ENCODE measurements around the gene ATM.
"Not testable (repeated sequence)": the region's sequence is repeated elsewhere in the genome, so short reads cannot be mapped to it uniquely, and the experiment has no call there.

ATM gene

DNA sequence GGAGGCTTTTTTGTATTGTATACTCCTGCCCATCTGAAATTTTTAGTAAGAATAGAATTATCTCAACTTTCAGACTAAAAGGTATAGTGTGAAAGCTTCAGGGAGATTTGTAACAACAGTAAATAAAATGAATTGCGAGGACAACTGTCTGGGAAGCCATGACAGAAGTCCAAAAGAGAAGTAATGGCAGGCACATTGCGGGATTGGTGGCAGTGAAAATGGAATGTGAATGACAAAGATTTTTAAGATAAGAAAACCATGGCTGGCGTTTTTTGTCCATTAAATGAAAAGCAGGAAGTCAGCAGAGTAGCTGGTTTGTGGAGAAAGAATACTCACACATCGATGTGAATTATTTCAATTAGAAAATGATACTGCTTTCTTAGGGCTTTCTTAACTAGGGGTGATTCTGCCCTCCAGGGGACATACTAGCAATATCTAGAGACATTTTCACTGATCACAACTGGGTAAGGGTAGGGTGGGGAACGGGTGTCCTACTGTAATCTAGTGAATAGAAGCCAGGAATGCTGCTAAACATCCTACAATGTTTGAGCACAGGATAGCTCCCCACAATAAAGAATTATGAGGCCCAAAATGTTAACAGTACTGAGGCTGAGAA, 2.0 kb upstream of the ATM start:
- no peak for DNase-seq (ENCODE audit: low read depth in 3 of 3)

DNA sequence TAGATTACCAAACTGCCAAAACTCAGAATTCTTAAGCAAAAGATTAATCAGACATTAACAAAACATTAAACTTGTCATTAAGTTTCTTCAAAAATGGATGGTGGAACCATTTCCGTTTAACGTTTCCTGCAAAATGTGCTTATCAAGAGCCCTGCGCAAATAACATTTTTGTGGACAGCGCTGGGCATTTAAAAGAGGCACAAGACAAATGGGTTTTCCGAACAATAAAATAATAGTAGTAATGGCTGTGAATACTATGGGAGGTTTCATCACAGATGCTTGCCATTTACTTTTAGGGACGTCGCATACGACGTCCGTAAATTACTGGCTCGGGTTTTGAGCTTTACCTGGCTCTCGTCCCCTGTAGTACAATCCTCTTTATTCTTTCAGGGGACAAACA, 1.5 kb upstream of the ATM start:
- DNase-seq (ENCODE audit: low read depth in 3 of 3), result no peak

DNA sequence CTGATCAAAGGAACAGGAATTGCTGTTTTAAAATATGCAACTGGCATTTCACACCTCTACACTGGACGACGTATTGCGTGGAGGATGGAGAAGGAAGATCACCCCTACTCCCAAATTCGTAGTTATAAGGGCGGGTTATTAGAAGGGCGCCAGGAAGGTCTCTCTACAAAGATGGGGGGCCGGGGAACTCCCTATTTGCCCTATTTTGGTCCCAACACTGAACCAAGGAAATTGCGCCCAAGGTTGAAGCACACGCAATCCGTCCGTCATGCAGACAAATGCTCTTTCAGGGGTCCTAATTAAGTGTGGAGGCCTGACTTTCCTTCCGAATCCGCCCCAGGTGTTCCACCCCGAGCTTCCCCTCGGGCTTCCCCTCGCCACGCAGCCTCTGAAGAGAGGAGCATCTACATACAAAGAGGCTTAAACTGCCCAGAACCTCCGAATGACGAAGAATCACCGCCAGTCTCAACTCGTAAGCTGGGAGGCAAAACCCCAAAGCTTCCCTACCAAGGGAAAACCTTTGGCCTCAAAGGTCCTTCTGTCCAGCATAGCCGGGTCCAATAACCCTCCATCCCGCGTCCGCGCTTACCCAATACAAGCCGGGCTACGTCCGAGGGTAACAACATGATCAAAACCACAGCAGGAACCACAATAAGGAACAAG, 825 bp upstream of the ATM start:
- DNase-seq (ENCODE audit: low read depth in 3 of 3), result no peak

DNA sequence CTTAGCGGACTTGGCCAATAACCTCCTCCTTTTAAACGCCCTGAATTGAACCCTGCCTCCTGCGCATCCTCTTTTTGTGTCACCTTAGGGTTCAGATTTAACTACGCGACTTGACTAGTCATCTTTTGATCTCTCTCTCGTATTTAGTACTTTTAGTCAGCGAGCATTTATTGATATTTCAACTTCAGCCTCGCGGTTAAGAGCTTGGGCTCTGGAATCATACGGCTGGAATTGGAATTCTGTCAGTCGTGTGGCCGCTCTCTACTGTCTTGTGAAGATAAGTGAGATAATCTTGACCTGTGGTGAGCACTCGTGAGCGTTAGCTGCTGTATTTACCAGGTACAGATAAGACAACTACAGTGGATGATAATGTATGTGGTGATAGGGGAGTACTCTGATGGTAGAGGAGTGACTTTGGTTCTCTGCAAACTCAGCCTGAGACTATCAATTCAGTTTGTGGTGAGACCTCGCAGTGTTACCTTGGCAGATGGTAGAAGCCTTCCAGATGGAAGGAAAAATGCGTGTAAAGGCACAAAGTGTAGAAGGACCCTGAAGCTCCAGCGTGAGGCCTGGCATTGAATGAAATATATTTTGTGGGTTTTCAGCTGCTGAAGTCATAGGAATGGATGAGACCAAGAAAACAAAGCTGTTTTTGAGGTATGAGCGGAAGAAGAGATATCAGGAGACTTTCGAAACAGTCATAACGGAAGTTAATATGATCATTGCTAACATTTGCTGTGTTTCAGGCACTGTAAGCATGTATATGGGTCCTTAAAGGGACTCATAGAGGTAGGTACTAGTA, 682 bp downstream of the ATM start:
- peak in 1 of 3 experiments; percentile 36 for DNase-seq (ENCODE audit: low read depth in 3 of 3)

DNA sequence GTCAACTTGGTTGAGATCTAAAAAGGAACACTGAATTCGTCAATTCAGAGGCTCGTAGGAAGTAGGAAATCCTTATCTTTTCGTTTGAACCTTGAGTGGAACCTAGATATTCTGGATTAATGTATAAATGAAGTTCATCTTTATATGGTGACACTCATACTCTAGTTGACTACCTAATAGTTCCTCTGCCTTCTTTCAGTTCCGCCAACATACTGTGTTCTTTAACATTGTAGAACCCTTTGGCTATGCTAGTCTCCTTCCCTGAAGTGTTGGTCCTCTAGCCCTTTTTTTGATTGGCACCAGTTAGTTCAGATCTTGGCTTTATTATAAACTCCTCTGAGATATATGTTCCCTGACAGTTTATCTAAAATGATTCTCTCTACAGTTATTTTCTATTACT, 1.5 kb downstream of the ATM start:
- DNase-seq (ENCODE audit: low read depth in 3 of 3), result no peak

DNA sequence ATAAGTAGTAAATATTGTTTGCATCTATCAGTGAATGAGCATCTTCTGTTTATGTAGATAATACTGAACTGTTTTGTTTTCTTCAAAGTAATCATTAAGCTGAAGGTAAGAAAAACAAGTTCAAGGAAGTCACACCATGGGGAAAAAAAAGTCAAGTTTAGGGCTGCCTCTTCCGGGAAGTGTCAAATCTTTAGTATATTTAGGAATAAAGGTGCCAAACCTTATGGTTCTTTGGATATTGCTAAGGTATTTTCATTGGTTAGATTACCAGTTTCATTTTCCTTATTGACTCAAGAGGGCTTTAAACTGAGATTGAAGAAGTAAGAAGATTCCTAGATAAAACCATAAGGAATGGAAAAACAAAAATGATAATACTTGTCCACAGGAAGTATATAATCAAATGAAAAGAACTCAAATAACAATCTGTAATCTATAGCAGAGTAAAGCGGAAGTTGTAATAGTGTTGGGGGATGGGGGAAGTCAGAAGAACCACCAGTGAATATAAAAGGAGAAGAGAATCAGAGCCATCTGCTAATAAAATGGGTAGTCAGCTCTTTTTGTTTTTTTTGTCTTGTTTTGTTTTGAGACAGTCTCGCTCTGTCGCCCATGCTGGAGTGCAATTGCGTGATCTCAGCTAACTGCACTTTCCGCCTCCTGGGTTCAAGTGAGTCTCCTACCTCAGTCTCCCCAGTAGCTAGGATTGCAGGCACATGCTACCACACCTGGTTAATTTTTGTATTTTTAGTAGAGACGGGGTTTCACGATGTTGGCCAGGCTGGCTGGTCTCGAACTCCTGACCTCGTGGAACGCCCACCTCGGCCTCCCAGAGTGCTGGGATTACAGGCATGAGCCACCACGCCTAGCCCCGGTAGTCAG, 2.3 kb downstream of the ATM start:
- DNase-seq (ENCODE audit: low read depth in 3 of 3), result no peak

DNA sequence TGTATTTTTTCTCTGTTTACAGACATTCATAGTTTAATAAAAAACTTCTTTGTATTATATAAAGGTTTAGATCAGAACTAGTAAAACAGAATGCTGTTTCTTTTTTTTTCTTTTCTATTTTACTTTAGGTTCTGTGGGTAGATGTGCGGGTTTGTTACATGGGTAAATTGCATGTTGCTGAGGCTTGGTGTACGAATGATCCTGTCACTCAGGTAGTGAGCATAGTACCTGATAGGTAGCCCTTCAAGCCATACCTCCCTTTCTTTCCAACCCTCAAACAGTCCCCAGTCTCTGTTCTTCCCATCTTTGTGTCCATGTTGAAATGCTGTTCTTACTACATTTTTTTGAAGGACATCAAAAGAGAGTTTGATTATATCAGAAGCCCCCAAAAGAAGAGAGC, 3.2 kb downstream of the ATM start:
- DNase-seq (ENCODE audit: low read depth in 3 of 3), result no peak

DNA sequence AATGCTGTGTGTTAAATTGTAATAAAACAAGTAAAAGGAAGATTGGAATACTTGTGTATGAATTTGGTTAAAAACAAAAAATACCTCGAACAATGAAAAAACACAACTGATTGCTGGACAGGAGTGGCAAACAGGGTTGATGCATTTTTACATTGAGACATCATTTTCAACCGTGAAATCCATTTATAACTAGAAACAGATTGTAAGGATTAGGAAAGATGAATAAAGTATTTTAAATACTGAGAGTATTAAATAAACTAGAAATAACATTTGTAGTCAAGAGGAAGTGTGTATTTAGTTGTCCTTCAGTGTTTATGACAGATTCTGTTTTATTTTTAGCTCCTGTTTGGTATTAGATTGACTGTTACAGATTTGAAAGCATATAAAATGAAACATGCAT, 5.4 kb downstream of the ATM start:
- DNase-seq (ENCODE audit: low read depth in 3 of 3), result no peak

DNA sequence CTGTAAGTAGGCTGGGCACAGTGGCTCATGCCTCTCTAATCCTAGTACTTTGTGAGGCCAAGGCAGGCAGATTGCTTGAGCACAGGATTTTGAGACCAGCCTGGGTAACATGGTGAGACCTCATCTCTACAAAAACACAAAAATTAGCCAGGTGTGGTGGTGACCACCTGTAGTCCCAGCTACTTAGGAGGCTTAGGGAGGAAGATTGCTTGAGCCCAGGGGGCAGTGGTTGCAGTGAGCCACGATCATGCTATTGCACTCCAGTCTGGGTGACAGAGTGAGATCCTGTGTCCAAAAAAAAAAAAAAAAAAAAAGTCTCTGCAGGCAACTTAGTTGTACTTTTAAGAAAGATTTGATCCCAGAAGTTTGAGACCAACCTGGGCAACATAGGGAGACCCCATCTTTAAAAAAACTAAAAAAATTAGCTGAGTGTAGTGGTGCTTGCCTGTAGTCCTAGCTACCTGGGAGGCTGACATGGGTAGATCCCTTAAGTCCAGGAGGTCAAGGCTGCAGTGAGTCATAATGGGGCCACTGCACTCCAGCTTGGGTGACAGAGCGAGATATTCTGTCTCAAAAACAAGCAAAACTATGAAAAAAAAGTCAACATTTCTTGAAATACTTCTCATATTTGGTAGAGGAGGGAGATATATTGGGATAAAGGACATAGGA, 10.5 kb downstream of the ATM start:
- DNase-seq (ENCODE audit: low read depth in 3 of 3), result no peak

DNA sequence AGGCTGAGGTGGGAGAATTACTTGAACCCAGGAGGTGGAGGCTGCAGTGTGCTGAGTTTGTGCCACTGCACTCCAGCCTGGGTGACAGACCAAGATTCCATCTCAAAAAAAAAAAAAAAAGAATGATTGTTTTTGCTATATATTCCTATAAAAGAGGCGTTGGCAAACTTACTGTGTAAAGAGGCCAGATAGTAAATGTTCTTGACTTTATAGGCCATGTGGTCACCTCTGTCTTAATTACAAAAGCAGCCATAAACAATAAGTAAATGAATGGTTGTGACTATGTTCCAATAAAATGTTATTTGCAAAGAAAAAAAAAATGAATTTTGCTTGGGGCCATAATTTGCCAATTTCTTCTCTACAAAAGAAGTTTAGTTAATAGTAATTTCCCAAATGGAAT, 12.3 kb downstream of the ATM start:
- no peak for DNase-seq (ENCODE audit: low read depth in 3 of 3)

DNA sequence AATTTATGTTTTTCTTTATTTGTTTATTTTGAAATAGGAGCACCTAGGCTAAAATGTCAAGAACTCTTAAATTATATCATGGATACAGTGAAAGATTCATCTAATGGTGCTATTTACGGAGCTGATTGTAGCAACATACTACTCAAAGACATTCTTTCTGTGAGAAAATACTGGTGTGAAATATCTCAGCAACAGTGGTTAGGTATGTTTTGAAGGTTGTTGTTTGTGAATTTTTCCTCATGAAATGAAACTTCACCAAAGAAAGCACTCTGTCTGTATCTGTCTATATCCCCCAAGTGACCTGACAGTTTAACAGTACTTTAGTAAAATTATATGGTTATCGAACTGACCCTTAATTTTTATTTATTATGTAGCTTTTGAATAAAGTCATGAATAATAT, 12.8 kb downstream of the ATM start:
- no peak for DNase-seq (ENCODE audit: low read depth in 3 of 3)

DNA sequence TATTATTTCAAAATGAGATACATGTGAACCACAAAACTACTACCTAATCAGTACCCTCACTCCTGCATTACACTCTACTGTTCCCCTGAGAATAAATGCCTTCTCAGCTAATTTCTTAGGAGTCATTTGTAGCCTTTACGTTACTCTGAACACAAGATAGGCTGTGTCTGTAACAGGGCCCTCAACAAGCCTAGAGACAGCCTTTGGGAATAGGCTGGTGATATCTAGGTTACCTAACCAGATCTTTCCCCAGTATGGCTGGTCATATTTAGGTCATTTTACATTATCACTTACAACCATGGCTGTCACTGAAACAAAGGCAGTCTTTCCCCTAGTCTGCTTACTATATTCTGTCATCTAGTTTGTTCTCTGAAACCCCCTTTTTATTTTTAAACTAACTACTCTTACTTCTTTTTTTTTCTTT, 14.2 kb downstream of the ATM start:
- DNase-seq (ENCODE audit: low read depth in 3 of 3), result no peak

DNA sequence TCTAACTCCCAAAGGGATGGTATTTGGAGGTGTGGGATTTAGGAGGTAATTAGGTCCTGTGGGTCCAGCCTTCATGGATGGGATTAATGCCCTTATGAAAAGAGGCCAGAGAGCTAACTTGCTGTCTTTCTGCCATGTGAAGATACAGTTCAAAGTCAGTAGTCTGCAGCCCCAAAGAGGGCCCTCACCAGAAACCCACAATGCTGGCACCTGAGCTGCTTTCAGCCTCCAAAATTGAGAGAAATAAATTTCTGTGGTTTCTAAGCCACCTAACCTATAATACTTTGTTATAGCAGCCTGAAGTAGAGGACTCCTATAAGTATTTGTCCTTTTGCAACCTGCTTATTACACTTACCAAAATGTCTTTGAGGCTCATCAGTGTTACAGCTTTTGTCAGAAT, 16.2 kb downstream of the ATM start:
- DNase-seq (ENCODE audit: low read depth in 3 of 3), result no peak

DNA sequence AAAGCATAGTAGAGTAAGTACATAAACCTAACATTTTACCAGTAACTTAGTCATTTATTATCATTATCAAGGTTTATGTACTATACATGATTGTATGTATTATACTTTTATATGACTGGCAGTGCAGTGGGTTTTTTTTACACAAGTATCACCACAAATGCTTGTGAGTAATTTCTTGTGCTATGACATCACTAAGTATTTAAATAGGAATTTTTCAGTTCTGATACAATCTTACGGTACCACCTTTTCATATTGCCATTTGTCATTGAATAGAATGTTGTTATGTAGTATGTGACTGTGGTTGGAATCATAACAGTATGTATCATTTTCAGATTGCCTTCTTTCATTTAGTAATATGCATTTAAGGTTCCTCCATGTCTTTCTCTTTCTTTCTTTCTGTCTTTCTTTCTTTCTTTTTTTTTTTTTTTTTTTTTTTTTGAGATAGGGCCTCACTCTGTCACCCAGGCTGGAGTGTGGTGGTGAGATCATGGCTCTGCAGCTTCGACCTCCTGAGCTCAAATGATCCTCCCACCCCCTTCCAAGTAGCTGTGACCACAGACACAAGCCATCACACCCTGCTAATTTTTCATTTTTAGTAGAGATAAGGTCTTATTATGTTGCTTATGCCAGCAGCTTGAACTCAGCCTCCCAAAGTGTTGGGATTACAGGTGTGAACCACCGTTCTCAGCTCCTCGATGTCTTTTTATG, 18.6 kb downstream of the ATM start:
- DNase-seq (ENCODE audit: low read depth in 3 of 3), result no peak

DNA sequence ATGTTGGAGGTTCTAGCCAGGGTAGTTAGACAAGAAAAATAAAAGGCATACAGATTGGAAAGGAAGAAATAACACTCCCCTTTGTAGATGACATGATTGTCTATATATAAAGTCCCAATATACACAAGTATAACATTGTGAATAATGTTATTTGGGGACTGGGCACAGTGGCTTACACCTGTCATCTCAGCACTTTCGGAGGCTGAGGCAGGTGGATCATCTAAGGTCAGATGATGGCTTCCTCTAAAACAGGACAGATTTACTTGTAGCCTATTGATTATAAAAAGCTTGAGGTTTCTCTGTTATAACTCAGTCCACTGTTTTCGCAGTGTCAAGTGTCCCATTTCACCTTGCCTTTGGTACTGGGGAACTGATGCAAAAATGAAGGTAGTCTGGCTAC, 19.6 kb downstream of the ATM start:
- DNase-seq (ENCODE audit: low read depth in 3 of 3), result no peak

DNA sequence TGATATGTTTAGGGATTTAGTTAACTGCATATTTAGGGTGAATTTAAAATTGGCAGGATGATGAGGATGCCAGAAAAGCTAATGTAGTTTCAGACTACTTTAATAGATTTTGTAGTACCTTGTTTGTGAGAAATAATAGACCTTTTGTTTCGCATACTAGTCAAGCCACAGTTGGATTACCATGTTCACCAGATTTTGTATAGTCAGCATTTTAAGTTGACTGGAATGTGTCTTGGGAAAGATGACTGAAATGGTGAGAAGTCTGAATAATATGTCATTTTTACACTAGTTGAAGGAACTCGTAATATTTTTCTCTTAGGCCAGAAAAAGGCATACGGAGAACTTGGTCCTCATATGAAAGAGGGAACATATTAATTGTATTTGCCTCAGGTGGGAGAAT, 23.4 kb downstream of the ATM start:
- DNase-seq (ENCODE audit: low read depth in 3 of 3), result no peak

DNA sequence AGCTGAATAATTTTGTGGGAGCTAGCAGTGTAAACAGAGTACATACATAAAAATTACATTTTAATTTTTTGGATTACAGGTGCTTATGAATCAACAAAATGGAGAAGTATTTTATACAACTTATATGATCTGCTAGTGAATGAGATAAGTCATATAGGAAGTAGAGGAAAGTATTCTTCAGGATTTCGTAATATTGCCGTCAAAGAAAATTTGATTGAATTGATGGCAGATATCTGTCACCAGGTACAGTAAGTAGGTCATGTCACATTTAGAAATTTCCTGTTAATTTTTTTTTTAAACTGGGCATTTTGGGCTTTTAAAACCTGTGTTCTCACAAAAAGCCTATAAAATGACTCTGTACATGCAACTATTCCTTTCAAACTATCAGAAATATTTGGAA, 24.0 kb downstream of the ATM start:
- no peak for DNase-seq (ENCODE audit: low read depth in 3 of 3)

DNA sequence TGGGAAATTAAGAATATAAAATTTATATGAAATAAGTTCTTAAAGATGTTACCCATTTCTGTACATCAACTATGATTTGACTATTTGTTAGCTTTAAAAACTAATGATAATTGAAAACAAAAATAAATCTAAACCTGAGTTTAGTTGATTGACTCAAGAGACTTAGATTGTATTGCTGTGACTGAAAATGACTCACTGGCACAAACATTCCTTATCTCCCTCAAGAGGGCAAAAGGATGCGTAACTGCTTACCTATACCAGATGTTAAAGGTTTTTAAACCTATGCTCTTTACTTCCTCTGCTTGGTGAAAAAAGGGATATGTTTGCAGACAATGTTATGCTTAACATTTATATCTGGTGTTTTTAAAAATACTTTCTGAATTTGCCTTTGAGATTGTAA, 30.3 kb downstream of the ATM start:
- no peak for DNase-seq (ENCODE audit: low read depth in 3 of 3)

DNA sequence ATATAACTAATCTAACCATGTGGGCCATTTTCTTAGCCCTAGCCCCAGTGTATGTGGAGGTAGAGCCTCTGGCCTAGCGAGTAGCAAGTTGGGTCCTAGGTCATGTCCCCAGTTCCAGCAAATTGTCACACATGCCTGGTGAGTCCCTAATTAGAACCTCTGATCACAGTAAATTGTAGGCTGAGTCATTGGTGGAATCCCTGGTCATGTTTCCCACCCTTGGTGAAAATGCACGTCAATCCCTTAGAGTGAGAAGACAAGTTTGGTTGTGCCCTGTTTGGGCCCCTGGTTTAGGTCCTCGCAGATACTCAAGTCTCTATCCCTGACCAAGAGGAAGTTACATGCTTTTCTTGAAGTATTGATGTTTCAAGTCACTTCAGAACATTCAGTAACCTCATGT, 46.7 kb downstream of the ATM start:
- no peak for DNase-seq (ENCODE audit: low read depth in 3 of 3)

DNA sequence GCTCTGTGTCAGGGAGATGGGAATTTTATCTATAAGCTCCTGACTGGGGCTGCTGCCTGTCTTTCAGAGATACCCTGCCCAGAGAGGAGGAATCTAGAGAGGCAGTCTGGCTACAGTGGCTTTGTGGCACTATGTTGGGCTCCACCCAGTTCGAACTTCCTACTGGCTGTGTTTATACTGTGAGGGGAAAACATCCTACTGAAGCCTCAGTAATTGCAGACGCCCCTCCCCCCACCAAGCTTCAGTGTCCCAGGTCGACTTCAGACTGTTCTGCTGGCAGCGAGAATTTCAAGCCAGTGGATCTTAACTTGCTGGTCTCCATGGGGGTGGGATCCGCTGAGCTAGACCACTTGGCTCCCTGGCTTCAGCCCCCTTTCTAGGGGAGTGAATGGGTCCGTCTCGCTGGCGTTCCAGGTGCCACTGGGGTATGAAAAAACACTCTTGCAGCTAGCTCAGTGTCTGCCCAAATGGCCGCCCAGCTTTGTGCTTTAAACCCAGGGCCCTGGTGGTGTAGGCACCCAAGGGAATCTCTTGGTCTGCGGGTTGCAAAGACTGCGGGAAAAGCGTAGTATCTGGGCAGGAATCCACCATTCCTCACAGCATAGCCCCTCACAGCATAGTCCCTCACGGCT, 54.2 kb downstream of the ATM start:
- not testable (repeated sequence) for DNase-seq (ENCODE audit: low read depth in 3 of 3)

DNA sequence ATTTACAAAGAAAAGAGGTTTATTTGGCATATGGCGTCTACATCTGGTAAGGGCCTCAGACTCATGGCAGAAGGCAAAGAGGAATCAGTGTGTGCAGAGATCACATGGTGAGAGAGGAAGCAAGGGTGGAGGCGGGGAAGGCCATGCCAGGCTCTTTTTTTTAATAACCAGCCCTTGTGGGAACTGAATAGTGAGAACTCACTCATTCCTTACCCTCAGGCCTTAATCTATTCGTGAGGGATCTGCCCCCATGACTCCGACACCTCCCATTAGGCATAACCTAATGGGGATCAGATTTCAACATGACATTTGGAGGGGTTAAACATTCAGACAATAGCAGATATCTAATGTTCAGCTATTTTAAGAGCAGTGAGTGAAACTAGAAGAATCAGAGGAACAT, 55.7 kb downstream of the ATM start:
- no peak for DNase-seq (ENCODE audit: low read depth in 3 of 3)
